AG04449 (cell line): Measurements from ENCODE around the gene SEMA5B.

ENCODE experiments used
- CTCF ChIA-PET: fragments of 350-600 bp; formaldehyde crosslinking; extraction: SDS; loops from one replicate; lab custom pipeline; 2021; ENCODE audit warnings: antibody characterized with exemption; lab: Yijun Ruan, JAX
- POLR2A ChIA-PET: fragments of 400-600, 350-600 bp; formaldehyde crosslinking; extraction: SDS; loops from one replicate; lab custom pipeline; 2020; ENCODE audit warnings: antibody characterized with exemption, inconsistent platforms; lab: Yijun Ruan, JAX
- DNase-seq: peaks from one replicate; pipeline ENCODE4 v3.0.0-alpha.2; 2010; ENCODE audit warnings: low read depth, low spot score
- H3K4me3 ChIP-seq: 2 replicates; pipeline ENCODE4 v1.5.1; 2011; ENCODE audit warnings: low read depth, mild to moderate bottlenecking, control low read depth, low read length
- TF ChIP-seq, protein P1 (sequence below): IDR thresholded peaks from one replicate; pipeline ENCODE4 v1.5.1; 2011; ENCODE audit warnings: mild to moderate bottlenecking, moderate library complexity, low read length, control low read depth, inconsistent platforms; ENCODE audit not compliant: insufficient read depth; ENCODE audit errors: missing control alignments

SEMA5B gene

GRCh38 chr3:122917412-122917811 lies 110.2 kb downstream of the SEMA5B start:
- CTCF ChIA-PET: no interaction called here
- no peak for DNase-seq
- POLR2A ChIA-PET: no interaction called here
- H3K4me3 ChIP-seq: no peak overlapping the region
- TF ChIP-seq, protein P1, sequence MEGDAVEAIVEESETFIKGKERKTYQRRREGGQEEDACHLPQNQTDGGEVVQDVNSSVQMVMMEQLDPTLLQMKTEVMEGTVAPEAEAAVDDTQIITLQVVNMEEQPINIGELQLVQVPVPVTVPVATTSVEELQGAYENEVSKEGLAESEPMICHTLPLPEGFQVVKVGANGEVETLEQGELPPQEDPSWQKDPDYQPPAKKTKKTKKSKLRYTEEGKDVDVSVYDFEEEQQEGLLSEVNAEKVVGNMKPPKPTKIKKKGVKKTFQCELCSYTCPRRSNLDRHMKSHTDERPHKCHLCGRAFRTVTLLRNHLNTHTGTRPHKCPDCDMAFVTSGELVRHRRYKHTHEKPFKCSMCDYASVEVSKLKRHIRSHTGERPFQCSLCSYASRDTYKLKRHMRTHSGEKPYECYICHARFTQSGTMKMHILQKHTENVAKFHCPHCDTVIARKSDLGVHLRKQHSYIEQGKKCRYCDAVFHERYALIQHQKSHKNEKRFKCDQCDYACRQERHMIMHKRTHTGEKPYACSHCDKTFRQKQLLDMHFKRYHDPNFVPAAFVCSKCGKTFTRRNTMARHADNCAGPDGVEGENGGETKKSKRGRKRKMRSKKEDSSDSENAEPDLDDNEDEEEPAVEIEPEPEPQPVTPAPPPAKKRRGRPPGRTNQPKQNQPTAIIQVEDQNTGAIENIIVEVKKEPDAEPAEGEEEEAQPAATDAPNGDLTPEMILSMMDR: no peak

DNA sequence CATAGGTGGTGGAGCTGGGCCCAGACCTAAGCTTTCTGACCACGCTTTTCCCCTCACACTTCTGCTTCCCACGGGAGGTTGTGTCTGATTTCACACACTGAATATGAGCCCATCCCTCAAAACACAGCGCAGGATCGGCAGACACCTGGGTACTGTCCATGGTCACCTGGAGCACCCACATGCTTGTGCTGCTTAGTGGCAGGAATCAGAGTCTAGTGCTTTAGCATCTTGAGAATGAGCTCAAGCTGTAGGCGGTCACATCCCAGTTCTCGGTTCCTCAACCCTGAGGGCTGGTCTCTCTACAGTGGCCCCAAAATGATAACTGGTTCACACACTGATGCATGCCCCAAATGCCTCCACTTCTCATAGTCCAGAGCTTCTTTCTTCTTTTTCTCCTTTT lies 111.0 kb downstream of the SEMA5B start:
- POLR2A ChIA-PET: no interaction called here

DNA sequence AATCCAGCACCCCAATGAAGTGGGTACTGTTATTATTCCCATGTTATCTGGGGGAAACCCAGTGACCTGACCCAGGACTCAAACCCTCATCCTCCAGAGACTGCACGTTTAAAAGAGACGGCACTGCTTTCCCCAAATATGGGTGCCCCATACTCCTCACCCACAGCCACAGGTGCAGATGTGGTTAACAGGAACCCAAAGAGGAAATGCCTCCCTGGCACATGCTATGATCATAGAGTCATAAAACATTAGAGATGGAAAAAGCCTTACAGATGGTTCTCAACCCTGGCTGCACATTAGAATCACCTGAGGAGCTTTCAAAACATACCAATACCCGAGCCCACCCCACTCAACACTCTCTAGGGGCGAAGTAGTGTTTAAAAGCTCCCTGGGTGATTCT lies 111.5 kb downstream of the SEMA5B start:
- POLR2A ChIA-PET: no interaction called here

More for the DNA sequence above, 111.0 kb downstream of the SEMA5B start:
- no peak overlapping the region for H3K4me3 ChIP-seq
- CTCF ChIA-PET: interaction anchor here (1.2 kb wide), 1 partner anchor 12 kb away, joined by 3 read pairs; no protein-coding TSS in a partner anchor
- no peak for DNase-seq
- TF ChIP-seq, protein P1: no peak

DNA sequence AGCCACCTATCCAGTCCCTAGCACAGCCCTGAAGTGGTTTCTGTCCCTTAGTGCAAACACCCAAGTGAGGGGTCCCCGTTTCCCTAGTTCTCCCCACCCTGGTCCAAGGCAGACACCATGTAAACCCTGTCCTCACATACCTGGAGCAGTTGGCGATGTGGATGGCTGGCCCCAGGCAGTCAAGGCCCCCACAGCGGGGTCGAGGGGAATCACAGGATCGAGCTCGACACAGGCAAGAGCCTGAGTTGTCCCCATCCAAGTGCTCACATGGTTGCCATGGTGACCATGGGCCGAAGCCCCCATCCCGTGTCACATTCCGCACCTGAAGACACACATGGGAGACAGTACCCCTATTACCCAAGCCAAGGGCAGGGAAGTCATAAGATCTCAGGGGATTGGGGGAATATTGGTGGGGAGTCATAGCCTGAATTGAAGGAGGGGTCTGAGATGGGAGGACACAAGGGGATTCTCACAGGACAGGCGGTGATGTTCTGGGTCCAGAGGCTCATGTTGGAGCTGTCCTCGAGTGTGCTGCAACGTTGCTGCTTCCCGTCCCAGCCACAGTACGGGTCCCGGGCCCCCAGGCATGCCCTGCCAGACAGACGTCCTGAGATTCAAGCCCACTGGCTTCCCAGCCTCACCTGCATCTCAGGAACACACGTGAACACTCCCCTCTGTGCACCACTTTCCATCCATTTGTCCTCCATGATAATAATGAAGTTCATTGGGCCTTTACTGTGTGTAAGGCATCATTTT lies 112.1 kb downstream of the SEMA5B start:
- no peak overlapping the region for H3K4me3 ChIP-seq
- no peak for DNase-seq
- POLR2A ChIA-PET: no interaction called here
- TF ChIP-seq, protein P1: no peak
- CTCF ChIA-PET: interaction anchor here (1.2 kb wide), 1 partner anchor 11 kb away, joined by 3 read pairs; no protein-coding TSS in a partner anchor

More for the DNA sequence above, 111.5 kb downstream of the SEMA5B start:
- CTCF ChIA-PET: interaction anchor here (1.2 kb wide), 1 partner anchor 11 kb away, joined by 3 read pairs; no protein-coding TSS in a partner anchor
- H3K4me3 ChIP-seq: no peak overlapping the region
- DNase-seq: no peak
- TF ChIP-seq, protein P1: no peak

DNA sequence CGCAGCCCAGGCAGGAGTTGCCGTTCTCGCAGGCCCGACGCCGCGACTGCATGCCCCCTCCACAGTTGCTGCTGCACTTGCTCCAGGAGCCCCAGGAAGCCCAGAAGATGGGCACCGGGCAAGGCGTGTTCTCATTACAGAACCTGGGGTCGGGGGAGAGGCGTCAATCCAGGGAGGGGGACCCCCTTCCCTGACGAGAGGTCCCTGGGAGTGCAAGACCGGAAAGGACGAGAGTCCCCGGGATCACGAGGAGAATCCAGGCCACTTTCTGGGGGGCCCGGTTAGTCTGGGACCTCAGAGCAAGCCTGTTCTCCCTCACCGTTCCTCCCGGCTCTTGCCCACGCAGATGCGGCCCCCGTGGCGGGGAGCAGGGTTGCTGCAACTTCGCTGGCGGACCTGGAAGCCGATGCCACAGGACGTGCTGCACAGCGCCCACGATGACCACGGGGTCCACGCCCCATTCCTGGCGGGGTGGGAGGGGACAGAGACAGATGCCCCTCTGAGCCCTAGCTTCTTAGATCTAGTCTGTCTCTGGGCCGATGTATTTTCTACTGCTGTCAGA lies 113.9 kb downstream of the SEMA5B start:
- H3K4me3 ChIP-seq: no peak overlapping the region
- no peak for DNase-seq
- ChIA-PET CTCF (no interaction called here), POLR2A (no interaction called here)
- TF ChIP-seq, protein P1: no peak

- ChIA-PET POLR2A (no interaction called here), CTCF (no interaction called here)
- TF ChIP-seq, protein P1: no peak
- no peak overlapping the region for H3K4me3 ChIP-seq
- no peak for DNase-seq
Measured at GRCh38 chr3:122912772-122913538, 114.6 kb downstream of the SEMA5B start.
